ENCODE results near the gene RHOBTB3.
A peak's percentile ranks its signal among the peaks of the same experiment; 100 is the strongest.
"Not testable (repeated sequence)": the region's sequence is repeated elsewhere in the genome, so short reads cannot be mapped to it uniquely, and the experiment has no call there.

The RHOBTB3 gene

GRCh38 chr5:95730730-95731570 lies at the start of gene RHOBTB3:
TSS of gene RHOBTB3 (plus strand) at chr5:95731336. CDS start at chr5:95731683, 347 bp downstream.
- DNase-seq: peak; percentile 33

- no peak for DNase-seq
Observed at GRCh38 chr5:95682891-95683290, 48.2 kb upstream of the RHOBTB3 start, which contains the start of gene SPATA9. TSS of gene SPATA9 (minus strand) at chr5:95682991. CDS start at chr5:95682854, 137 bp downstream.

GRCh38 chr5:95684361-95684760 lies 46.8 kb upstream of the RHOBTB3 start:
- no peak for DNase-seq

- no peak for DNase-seq
Observed at GRCh38 chr5:95686651-95687050, 44.5 kb upstream of the RHOBTB3 start.

- no peak for DNase-seq
Observed at GRCh38 chr5:95689680-95690079, 41.5 kb upstream of the RHOBTB3 start.

- no peak for DNase-seq
Observed at GRCh38 chr5:95690333-95690732, 40.8 kb upstream of the RHOBTB3 start.

GRCh38 chr5:95697781-95698681 lies 33.1 kb upstream of the RHOBTB3 start:
- DNase-seq: no peak

GRCh38 chr5:95699337-95699736 lies 31.8 kb upstream of the RHOBTB3 start:
- no peak for DNase-seq

- DNase-seq: no peak
Observed at GRCh38 chr5:95701074-95701473, 30.1 kb upstream of the RHOBTB3 start.

GRCh38 chr5:95704150-95704549 lies 27.0 kb upstream of the RHOBTB3 start:
- DNase-seq: no peak

GRCh38 chr5:95706196-95706595 lies 24.9 kb upstream of the RHOBTB3 start:
- not testable (repeated sequence) for DNase-seq

- DNase-seq: no peak
Observed at GRCh38 chr5:95707055-95707454, 24.1 kb upstream of the RHOBTB3 start.

GRCh38 chr5:95707534-95708188 lies 23.5 kb upstream of the RHOBTB3 start:
- not testable (repeated sequence) for DNase-seq

- DNase-seq: no peak
Observed at GRCh38 chr5:95708876-95709275, 22.3 kb upstream of the RHOBTB3 start.

- no peak for DNase-seq
Observed at GRCh38 chr5:95709967-95710650, 21.0 kb upstream of the RHOBTB3 start.

- DNase-seq: not testable (repeated sequence)
Observed at GRCh38 chr5:95710651-95711500, 20.3 kb upstream of the RHOBTB3 start.

- DNase-seq: no peak
Observed at GRCh38 chr5:95711501-95712346, 19.4 kb upstream of the RHOBTB3 start.

- DNase-seq: no peak
Observed at GRCh38 chr5:95712347-95712958, 18.7 kb upstream of the RHOBTB3 start.

- not testable (repeated sequence) for DNase-seq
Observed at GRCh38 chr5:95713246-95713645, 17.9 kb upstream of the RHOBTB3 start.

All from CD4-positive, alpha-beta T cell treated with Interleukin-21 for 1 hour (primary cell).